ENCODE measurements around the gene IFITM10.

IFITM10 gene

DNA sequence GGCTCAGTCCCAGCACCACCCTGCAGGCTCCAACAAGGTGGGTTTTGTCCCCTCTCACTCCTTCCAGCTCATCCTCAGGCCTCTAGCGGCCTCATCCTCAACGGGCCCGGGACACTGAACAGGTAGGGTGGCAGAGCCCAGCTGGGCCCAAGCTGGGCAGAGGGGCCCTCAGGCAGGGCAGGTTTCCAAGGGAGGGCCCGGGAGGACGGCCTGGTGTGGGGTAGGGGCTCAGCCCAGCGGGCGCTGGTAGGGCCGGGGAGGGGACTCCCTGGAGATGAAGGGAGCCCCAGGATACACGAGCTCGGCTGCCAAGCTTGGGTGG lies 2.5 kb upstream of the IFITM10 start:
- no peak for DNase-seq (ENCODE audit: low read depth)

DNA sequence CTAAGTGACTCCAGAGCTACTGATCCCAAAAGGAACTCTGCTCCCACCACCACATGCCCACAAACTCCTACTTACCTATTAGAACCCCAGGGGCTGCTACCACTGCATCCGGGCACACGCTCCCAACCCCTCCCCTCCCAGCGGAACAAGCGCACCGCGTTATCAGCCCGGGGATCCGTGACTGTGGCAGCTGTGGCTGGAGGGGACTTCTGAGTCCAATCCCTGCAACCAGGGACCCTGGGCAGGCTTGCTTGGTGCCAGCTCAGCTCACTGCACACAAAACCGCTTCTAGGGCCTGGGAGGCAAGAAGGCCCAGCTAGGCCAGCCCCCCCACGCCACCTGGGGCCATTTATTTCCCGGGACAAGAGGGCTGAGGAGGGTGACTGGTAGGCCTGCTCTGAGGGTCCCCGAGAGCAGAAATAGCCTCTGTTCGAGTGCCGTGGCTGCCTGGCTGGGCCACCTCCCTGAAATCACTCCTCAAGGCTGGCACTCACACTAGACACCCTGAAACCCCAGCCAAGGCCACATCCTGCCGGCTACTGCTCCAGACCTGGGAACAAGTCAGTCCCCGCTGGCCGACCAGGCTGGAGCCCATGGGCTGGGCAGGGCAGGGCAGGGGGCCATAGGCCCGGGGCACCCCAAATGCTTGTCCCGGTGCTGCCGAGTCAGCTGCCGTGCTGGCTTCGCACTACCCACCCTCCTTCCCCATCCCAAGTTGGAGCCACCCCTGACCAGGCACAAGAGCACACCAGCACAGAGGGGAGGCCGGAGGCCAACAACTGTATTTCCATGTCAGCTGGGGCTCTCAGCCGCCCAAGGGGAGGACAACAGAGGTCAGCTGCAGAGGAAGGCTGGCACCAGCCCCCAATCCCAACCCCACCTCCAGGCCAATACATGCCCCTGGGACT lies 1.9 kb upstream of the IFITM10 start:
- no peak for DNase-seq (ENCODE audit: low read depth)

DNA sequence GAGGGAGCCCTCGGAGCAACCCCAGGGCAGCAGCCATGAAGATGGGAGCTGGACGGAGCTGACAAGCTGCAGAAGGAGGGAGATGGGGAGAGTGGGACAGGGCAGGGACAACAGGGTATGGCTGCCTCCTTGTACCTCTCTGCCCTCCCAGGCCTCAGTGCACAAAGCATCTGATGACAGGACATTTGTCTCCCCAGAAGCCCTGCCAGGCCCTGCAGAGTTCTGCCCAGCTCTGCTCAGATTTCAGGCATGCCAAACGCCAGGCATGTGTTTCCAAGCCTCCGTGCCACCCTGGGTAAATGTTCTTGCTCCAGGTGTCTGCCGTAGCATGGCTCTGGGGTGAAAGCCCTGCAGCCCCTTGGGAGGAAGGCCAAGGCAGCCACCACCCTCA lies 1.1 kb upstream of the IFITM10 start:
- DNase-seq (ENCODE audit: low read depth): no peak

GRCh38 chr11:1750840-1751530 lies 590 bp upstream of the IFITM10 start:
- no peak for DNase-seq (ENCODE audit: low read depth)

DNA sequence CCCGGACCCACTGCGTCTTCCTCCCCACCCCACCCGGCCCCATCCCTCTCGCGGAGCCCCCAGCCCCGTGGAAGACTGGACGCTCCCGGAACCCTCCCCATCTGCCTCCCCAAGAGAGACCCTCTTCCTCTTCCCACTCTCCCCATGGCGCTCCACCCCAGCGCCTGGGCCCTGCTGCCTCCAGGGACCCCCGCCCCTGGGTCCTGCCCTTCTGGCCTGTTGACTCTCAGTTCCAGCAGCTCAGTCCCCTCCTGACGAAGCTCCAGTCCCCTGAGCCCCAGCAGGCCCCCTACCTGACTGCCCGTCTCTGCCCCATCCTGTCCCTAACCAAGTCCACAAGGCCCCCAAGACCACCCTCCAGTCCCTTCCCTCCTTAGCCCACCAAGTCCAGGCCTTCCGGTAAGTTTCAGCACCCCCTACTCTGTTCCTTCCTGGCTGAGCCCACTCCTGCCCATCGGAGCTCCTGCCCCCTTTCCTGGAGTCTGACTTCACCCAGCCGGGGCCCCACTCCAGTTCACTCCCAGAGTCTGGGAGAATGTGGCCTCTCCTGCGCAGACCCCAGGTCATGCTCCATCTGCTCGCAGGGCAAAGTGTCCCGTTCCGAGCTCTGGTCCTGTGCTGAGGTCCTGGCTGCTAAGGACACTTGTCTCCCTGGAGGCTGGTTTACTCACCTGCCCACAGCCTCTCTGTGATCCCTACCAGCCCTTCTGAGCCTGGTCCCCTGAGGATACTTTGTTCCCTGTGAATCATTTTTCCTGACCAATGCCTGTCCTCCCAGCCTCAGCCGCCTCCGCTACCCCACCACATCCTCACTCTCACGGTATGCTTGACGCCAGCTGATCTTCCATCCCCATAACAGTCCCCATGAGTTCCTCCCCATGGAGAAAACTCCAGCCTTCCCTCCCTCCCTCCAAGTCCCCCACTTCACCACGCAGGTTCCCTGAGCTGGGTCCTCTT lies 722 bp downstream of the IFITM10 start:
- DNase-seq (ENCODE audit: low read depth): no peak

DNA sequence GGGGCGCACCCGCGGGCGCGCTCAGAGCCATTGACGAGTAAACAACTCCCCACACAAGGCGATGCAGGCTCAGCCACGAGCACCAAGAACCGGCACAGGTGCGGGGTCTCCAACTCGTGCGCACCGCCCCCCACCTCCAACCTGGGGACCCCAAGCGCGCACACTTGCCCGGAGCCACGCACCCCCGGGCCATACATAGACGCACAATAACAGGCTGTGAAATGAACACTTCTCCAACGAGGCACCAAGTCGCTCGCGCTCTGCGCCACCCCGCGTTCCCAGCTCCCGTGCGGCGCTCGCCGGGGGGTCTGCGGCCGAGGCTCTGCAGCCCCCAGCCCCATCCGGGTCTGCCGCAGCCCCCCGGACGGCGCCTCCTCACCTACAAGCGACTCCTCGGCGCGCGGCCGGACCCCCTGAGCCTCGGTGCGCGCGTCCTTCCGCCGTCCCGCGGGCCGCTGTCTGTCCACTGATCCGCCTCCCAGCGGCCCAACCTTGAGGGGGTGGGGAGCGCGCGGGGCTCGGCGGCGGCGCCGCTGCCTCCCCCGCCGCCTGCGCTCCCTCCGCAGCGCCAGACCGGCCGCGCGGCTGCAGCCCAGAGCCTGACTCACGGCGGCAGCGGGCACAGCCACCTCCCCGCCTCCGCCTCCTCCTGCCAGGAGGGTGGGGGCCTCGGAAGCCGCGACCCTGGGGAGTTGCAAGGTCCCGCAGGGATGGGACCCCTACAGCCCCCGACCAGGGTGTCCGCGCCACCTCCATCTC lies 1.6 kb downstream of the IFITM10 start:
- DNase-seq (ENCODE audit: low read depth): no peak

GRCh38 chr11:1747753-1748635 lies 2.4 kb downstream of the IFITM10 start:
- no peak for DNase-seq (ENCODE audit: low read depth)

DNA sequence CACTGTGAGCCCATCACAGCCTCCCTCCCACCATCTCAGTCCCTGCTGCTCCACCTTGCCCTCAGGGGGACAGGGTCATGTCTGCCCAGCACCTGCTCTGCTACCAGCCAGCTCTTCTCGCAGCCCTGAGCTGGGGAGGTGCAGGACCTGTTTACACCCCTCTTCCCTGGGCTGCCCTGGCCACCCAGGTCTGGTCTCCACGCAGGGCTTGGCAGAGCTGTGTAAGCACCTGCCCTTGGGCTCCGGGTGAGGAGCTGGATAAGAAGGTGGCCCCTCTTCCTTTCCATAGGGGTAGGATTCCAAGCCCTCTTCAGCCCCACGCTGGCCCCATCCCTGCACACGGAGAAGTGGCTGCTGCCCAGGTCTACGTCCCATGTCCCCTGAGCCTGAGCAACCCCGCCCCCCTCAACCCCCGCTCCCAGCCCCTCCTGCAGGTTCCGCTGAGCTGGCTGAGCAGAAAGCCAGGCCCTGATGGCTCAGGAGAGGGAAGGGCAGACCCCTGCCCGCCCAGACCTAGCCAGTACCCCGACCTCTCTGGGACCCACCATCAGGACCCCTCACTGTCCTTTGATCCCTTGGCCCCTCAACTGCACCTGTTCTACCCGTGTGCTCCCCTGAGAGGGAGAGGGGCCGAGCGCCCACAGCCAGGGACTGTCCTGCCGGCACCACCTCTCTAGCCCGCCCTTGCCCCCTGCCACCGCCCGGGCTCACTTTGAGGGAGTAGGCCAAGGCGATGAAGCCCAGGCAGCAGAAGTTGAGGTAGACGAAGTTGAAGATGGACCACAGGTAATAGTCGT lies 3.2 kb downstream of the IFITM10 start:
- DNase-seq (ENCODE audit: low read depth): no peak

- no peak for DNase-seq (ENCODE audit: low read depth)
Observed at GRCh38 chr11:1746511-1746931, 3.9 kb downstream of the IFITM10 start.

- no peak for DNase-seq (ENCODE audit: low read depth)
Observed at GRCh38 chr11:1745701-1746320, 4.6 kb downstream of the IFITM10 start.

GRCh38 chr11:1744891-1745700 lies 5.3 kb downstream of the IFITM10 start:
- DNase-seq (ENCODE audit: low read depth): no peak

DNA sequence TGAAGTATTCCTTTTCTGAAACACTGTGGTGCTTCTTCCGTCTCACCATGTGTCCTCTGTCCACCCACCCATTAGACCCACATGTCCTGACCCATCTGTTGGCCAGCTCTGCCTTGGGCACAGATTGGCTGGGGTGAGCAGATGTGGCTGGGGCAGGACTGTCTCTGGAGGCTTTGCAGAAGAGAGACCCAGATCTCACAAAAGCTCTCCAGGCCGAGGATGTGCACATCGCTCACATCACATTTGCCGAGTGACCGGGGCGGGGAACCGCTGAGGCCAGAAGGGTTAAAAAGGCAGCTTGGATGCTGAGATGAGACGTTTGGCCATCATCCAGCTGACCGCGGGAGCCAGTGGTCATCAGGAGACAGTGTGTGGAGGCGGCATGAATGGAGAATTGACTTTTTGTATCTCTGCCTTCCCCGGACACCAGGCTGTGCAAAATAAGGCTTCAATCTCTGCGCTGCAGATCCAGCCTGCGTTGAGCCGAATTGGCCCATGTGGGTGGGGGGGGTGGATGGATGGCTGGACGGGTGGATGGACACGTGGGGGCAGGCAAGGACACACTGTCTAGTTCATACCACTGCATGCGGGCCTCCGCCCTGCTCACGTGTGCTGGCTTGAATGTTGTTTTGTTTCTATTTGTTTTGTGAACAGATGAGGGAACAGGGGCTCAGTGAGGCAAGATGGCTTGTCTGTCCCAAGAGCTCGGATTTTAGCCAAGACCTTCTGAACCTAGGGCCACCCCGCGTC lies 6.1 kb downstream of the IFITM10 start:
- no peak for DNase-seq (ENCODE audit: low read depth)

DNA sequence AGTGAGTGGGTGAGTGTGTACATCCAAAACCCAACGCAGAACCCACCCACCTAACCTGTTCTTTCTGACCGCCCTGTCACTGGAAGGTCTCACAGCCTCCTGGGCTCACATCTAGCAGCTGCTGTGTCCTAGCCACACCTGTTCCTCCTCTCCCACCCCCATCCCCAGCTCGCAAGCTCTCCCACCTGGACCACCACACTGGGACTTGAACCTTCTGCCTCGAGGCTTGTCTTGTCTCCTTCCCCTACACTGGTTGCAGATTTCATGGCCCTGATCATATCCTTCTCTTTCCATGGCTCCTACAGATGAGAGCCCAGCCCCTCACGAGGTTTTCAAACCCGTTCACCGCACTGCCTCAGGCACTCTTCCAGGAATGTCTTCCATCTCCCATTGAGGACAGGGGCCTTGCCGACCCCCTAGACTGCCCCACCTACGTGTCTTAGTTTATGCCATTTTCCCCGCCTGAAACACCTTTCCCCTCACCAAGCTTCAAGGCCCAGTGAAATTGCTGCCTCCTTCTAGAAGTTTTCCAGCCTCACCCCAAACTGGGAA lies 6.7 kb downstream of the IFITM10 start:
- DNase-seq (ENCODE audit: low read depth): no peak

GRCh38 chr11:1742869-1743584 lies 7.4 kb downstream of the IFITM10 start:
- DNase-seq (ENCODE audit: low read depth): no peak

GRCh38 chr11:1742371-1742770 lies 8.0 kb downstream of the IFITM10 start:
- no peak for DNase-seq (ENCODE audit: low read depth)

- no peak for DNase-seq (ENCODE audit: low read depth)
Observed at GRCh38 chr11:1741741-1742140, 8.7 kb downstream of the IFITM10 start.

Data from T follicular helper cell (primary cell).